GM23338 (cell line): ENCODE results near the gene IHH.

Experiments used
- CREB1 ChIP-seq: fragments of 250-450 bp; sonication (Bioruptor Pico); IDR thresholded peaks from 2 replicates; pipeline ENCODE4 v1.5.0; 2020; ENCODE audit warnings: low read depth, mild to moderate bottlenecking, moderate library complexity
- EZH2 ChIP-seq: fragments of 200-600 bp; sonication (generic); IDR thresholded peaks from one replicate; pipeline ENCODE4 v1.8.0; 2017; ENCODE audit warnings: antibody characterized with exemption, mild to moderate bottlenecking, low read depth; ENCODE audit not compliant: unreplicated experiment
- EZH2phosphoT487 ChIP-seq: fragments of 200-600 bp; sonication (generic); IDR thresholded peaks from one replicate; pipeline ENCODE4 v1.8.1; 2018; ENCODE audit warnings: antibody characterized with exemption; ENCODE audit not compliant: unreplicated experiment
- JUNB ChIP-seq: IDR thresholded peaks from one replicate; pipeline ENCODE4 v1.6.1; 2016; ENCODE audit warnings: antibody characterized with exemption; ENCODE audit not compliant: unreplicated experiment
- NANOG ChIP-seq: IDR thresholded peaks from 2 replicates; pipeline ENCODE4 v1.6.1; 2016; ENCODE audit warnings: antibody characterized with exemption, borderline replicate concordance
- POLR2AphosphoS5 ChIP-seq: IDR thresholded peaks from 2 replicates; pipeline ENCODE4 v1.6.1; 2016; ENCODE audit warnings: antibody characterized with exemption, low read depth
- ZNF114 ChIP-seq: fragments of 250-450 bp; sonication (Bioruptor Pico); IDR thresholded peaks from 2 replicates; pipeline ENCODE4 v1.5.0; 2020; ENCODE audit warnings: mild to moderate bottlenecking, moderate library complexity
- ZNF331 ChIP-seq: fragments of 250-450 bp; sonication (Bioruptor Pico); IDR thresholded peaks from 2 replicates; pipeline ENCODE4 v1.5.0; 2020; ENCODE audit warnings: low read depth, mild to moderate bottlenecking, moderate library complexity
- TF ChIP-seq, protein P1 (sequence below), 2 experiments: fragments of 200-600 bp in 1 of 2; sonication (generic) in 1 of 2; conservative IDR thresholded peaks; 2 replicates each; pipeline versions ENCODE4 v1.5.1 to v1.6.1; 2016 to 2017; ENCODE audit warnings: antibody characterized with exemption in 2 of 2, low read depth in 2 of 2, mild to moderate bottlenecking in 2 of 2, moderate library complexity in 1 of 2
- TF ChIP-seq, protein P2 (sequence below): IDR thresholded peaks from one replicate; pipeline ENCODE4 v1.6.1; 2018; ENCODE audit warnings: antibody characterized with exemption; ENCODE audit not compliant: unreplicated experiment
- TF ChIP-seq, protein P3 (sequence below): IDR thresholded peaks from 2 replicates; pipeline ENCODE4 v1.6.1; 2016; ENCODE audit warnings: antibody characterized with exemption

DNA sequence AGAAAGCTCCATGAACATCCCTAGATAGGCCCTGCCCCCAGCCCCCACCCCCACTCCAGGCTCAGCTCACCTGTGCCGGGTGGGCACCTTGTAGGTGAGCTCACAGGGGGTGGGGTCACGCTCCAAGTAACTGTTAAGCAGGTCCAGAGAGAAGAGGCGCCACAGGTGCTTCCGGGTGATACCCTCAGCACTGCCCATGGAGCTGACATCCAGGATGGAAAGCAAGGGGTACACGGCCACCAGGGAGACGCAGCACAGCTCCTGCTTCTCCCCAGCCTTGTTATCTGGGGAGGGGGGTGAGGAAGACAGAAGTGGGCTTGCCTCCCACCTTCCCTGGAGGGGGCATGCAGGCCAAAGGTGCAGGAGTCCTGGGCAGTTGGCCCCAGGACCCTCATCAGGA is 41.3 kb downstream of the IHH start:
- TF ChIP-seq, protein P1, sequence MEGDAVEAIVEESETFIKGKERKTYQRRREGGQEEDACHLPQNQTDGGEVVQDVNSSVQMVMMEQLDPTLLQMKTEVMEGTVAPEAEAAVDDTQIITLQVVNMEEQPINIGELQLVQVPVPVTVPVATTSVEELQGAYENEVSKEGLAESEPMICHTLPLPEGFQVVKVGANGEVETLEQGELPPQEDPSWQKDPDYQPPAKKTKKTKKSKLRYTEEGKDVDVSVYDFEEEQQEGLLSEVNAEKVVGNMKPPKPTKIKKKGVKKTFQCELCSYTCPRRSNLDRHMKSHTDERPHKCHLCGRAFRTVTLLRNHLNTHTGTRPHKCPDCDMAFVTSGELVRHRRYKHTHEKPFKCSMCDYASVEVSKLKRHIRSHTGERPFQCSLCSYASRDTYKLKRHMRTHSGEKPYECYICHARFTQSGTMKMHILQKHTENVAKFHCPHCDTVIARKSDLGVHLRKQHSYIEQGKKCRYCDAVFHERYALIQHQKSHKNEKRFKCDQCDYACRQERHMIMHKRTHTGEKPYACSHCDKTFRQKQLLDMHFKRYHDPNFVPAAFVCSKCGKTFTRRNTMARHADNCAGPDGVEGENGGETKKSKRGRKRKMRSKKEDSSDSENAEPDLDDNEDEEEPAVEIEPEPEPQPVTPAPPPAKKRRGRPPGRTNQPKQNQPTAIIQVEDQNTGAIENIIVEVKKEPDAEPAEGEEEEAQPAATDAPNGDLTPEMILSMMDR (conservative IDR thresholded peaks at IDR 0.05; ENCODE audit: low read depth in 2 of 2) = no peak
- TF ChIP-seq EZH2phosphoT487 (no peak), EZH2 (no peak), JUNB (no peak), POLR2AphosphoS5 (no peak), CREB1 (CRISPR knock-in tag) (no peak), ZNF331 (CRISPR knock-in tag) (no peak), NANOG (no peak), ZNF114 (CRISPR knock-in tag) (no peak)
- TF ChIP-seq, protein P2, sequence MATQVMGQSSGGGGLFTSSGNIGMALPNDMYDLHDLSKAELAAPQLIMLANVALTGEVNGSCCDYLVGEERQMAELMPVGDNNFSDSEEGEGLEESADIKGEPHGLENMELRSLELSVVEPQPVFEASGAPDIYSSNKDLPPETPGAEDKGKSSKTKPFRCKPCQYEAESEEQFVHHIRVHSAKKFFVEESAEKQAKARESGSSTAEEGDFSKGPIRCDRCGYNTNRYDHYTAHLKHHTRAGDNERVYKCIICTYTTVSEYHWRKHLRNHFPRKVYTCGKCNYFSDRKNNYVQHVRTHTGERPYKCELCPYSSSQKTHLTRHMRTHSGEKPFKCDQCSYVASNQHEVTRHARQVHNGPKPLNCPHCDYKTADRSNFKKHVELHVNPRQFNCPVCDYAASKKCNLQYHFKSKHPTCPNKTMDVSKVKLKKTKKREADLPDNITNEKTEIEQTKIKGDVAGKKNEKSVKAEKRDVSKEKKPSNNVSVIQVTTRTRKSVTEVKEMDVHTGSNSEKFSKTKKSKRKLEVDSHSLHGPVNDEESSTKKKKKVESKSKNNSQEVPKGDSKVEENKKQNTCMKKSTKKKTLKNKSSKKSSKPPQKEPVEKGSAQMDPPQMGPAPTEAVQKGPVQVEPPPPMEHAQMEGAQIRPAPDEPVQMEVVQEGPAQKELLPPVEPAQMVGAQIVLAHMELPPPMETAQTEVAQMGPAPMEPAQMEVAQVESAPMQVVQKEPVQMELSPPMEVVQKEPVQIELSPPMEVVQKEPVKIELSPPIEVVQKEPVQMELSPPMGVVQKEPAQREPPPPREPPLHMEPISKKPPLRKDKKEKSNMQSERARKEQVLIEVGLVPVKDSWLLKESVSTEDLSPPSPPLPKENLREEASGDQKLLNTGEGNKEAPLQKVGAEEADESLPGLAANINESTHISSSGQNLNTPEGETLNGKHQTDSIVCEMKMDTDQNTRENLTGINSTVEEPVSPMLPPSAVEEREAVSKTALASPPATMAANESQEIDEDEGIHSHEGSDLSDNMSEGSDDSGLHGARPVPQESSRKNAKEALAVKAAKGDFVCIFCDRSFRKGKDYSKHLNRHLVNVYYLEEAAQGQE = no peak
- TF ChIP-seq, protein P3, sequence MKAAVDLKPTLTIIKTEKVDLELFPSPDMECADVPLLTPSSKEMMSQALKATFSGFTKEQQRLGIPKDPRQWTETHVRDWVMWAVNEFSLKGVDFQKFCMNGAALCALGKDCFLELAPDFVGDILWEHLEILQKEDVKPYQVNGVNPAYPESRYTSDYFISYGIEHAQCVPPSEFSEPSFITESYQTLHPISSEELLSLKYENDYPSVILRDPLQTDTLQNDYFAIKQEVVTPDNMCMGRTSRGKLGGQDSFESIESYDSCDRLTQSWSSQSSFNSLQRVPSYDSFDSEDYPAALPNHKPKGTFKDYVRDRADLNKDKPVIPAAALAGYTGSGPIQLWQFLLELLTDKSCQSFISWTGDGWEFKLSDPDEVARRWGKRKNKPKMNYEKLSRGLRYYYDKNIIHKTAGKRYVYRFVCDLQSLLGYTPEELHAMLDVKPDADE = no peak
